ENCODE data around the gene GUCD1. TPM values are rescaled to one million over a fixed set of nuclear protein-coding genes. Genes with fewer than 3 reads are reported as not detected.

The GUCD1 gene
- polyA plus RNA-seq, 1 donor: 71.0 TPM

GRCh38 chr22:24525416-24526037, 29.4 kb downstream of the GUCD1 start:
- peak; percentile 59 for DNase-seq

- DNase-seq: no peak
Measured at GRCh38 chr22:24523873-24524272, 31.1 kb downstream of the GUCD1 start.

- no peak for DNase-seq
Measured at GRCh38 chr22:24521791-24522245, 33.1 kb downstream of the GUCD1 start.

GRCh38 chr22:24519496-24519895, 35.4 kb downstream of the GUCD1 start:
- no peak for DNase-seq

GRCh38 chr22:24518771-24519485, 36.0 kb downstream of the GUCD1 start:
- no peak for DNase-seq

- DNase-seq: no peak
Measured at GRCh38 chr22:24518228-24518627, 36.7 kb downstream of the GUCD1 start.

GRCh38 chr22:24517446-24517845, 37.5 kb downstream of the GUCD1 start:
- DNase-seq: no peak

- peak; percentile 77 for DNase-seq
Measured at GRCh38 chr22:24516301-24516737, 38.6 kb downstream of the GUCD1 start.

- DNase-seq: no peak
Measured at GRCh38 chr22:24515027-24515338, 40.0 kb downstream of the GUCD1 start.

GRCh38 chr22:24514241-24515026, 40.5 kb downstream of the GUCD1 start:
- DNase-seq: no peak

GRCh38 chr22:24513378-24514240, 41.3 kb downstream of the GUCD1 start:
- no peak for DNase-seq

GRCh38 chr22:24512043-24512442, 42.9 kb downstream of the GUCD1 start:
- DNase-seq: no peak

GRCh38 chr22:24510637-24511625, 44.0 kb downstream of the GUCD1 start:
- DNase-seq: no peak

GRCh38 chr22:24507716-24508115, 47.2 kb downstream of the GUCD1 start:
- DNase-seq: no peak

- DNase-seq: no peak
Measured at GRCh38 chr22:24506802-24507438, 48.0 kb downstream of the GUCD1 start.

- DNase-seq: no peak
Measured at GRCh38 chr22:24504956-24505736, 49.8 kb downstream of the GUCD1 start.

GRCh38 chr22:24504540-24504939, 50.4 kb downstream of the GUCD1 start:
- DNase-seq: no peak

GRCh38 chr22:24503843-24504338, 51.0 kb downstream of the GUCD1 start:
- no peak for DNase-seq

- DNase-seq: no peak
Measured at GRCh38 chr22:24503137-24503842, 51.6 kb downstream of the GUCD1 start.

All from hindlimb muscle (tissue), 1 donor.